NCI-H1436 treated with DMSO at 0.1 percent for 48 hours (cell line): ENCODE measurements around the gene RALGPS1.

Experiments
- DNase-seq: peaks from one replicate; lab custom pipeline; 2025; lab: John Stamatoyannopoulos, UW

RALGPS1 gene

GRCh38 chr9:127187231-127187956 is 272.8 kb downstream of the RALGPS1 start:
- no peak for DNase-seq

DNA sequence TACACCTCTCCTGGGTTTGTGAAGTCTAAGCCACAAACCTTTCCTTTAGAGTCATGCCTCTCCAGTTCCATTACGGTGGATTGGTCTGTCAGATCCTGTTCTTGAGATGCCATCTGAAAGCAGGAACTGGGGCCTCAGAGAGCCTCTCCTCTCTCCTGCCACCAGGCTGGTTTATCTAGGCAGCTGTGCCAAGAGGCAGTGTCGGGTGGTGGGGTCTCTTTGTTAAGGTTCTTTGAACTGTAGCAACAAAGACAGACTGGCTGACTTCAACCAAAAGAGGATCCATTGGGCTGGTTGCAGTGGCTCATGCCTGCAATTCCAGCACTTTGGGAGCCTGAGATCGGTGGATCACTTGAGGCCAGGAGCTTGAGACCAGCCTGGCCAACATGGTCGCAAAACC is 273.8 kb downstream of the RALGPS1 start:
- DNase-seq = no peak

GRCh38 chr9:127189628-127190027 is 275.0 kb downstream of the RALGPS1 start:
- DNase-seq = no peak

GRCh38 chr9:127192744-127193143 is 278.2 kb downstream of the RALGPS1 start:
- DNase-seq = no peak

DNA sequence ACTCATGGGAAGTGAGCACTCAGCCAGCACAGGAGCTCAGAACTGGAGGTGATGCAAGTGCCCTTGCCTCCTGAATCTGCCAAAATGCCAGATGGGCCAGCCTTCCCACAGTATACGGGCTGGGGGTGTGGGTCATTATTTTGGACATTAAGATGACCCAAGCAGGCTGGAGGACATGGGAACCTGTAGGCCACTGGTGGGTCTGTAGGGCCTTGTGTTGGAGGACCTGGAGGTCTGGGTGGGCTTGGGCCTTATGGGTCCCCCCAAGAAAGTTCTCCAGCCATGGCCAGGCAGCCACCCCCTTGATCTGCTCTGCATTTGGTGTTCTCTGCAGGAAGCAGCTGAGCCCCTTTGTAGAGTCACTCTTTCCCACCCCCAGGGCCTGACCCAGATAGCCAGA is 278.9 kb downstream of the RALGPS1 start:
- DNase-seq = no peak

- no peak for DNase-seq
These were observed 280.5 kb downstream of the RALGPS1 start for GRCh38 chr9:127194881-127195713.

DNA sequence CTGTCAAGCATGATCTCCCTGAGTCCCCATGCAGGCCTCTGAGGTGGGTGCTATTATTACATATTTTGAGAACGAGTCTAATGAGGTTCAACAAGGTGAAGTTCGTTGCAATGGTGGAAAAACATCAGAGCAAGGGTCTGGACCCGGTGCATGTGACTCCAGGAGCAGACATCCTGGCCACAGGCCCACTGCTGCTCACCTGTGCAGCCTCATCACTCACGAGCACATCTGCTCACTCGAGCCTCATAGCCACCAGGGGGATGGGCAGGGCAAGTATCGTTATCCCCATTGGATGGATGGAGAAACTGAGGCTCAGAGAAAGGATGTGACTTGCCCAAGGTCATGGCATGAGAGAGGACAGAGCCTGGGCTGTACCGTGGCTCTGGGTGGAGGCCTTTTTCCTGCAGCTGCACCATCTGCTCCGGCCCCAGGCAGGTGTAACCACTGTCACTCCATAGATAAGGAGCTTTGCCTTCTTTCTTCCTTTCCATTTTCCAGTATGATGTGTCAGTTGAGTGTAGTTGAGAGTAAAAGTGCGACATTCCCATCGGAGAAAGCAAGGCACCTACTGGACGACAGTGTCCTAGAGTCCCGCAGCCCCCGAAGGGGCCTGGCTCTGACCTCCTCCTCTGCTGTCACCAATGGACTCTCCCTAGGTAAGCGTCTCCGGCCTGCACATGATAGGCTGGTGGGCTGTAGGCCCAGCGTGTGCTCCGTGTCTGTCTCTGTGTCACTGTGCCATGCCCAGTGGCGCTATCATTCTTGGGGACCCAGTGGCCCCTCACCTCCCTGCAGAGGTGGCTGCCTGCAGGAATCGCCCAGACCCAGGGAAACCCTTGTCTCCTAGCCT is 281.6 kb downstream of the RALGPS1 start:
- no peak for DNase-seq

- no peak for DNase-seq
These were observed 282.2 kb downstream of the RALGPS1 start for GRCh38 chr9:127196826-127197145.

- no peak for DNase-seq
These were observed 282.7 kb downstream of the RALGPS1 start for GRCh38 chr9:127197186-127197860.

- DNase-seq = no peak
These were observed 283.4 kb downstream of the RALGPS1 start for GRCh38 chr9:127197861-127198430.

- no peak for DNase-seq
These were observed 284.0 kb downstream of the RALGPS1 start for GRCh38 chr9:127198587-127198986.

GRCh38 chr9:127199001-127199791 is 284.6 kb downstream of the RALGPS1 start:
- DNase-seq = no peak

DNA sequence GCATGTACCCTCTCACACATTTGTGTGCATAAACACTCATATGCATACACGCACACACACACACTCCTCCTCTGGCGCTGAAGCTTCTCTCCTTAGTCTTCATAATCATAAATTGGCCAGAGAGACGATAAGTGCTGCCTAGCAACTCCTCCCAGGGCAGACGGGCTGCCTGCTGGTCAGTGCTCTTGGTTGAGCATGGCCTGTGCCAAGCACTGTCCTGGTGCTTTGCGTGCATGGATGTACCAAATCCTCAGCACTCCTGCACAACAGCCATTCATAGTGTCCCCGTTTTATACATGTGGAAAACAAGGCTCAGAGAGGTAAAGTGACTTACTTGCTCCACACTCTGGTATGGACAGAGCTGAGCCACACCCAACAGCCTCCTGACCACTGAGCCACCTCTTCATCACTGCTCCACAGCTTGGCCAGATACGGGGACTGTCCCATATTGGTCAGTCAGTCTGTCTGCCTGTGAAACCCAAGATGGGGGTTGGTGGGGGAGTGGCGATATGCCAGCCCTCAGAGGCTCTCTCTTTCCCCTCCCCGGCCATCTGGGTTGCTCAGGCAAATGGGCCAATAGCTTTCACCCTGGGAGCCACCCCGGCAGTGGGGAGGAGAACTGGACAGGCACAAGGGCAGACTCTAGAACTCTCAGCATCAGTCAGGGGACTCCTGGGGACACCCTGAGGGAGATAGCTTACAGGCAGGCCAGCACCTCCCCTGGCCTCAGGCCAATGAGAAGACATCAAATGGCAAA is 285.7 kb downstream of the RALGPS1 start:
- DNase-seq = no peak

- DNase-seq = no peak
These were observed 286.5 kb downstream of the RALGPS1 start for GRCh38 chr9:127201071-127201541.

DNA sequence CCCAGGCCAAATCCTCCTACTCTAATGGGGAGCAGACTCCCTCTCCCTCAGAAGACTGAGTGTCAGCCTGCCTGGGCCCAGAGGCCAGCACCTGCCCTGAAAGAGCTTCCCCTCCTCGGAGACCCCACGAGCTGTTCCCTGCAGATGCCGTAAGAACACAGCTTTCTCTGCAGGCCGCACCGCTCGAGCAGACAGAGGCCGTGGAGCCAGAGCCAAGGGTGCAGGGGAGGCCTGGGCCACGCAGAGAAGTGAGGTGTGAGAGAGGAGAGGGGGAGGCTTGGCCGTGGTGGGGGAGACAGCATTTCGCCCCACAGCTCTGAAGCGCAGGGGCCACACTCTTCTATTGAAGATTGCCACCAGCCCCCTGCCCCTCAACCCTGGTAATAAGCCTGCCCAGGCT is 287.1 kb downstream of the RALGPS1 start:
- DNase-seq = no peak

GRCh38 chr9:127202461-127203169 is 288.0 kb downstream of the RALGPS1 start:
- no peak for DNase-seq

- DNase-seq = no peak
These were observed 289.2 kb downstream of the RALGPS1 start for GRCh38 chr9:127203681-127204327.

- DNase-seq = no peak
These were observed 290.3 kb downstream of the RALGPS1 start for GRCh38 chr9:127204771-127205470.
